HepG2 (cell line): ENCODE results near the gene NEDD4. TPM values are rescaled to one million over a fixed set of nuclear protein-coding genes. Genes with fewer than 3 reads are reported as not detected.

Experiments
- ATAC-seq: fragments of 200-7000 bp; cut with Tn5 transposase; 3 replicates; pipeline ENCODE4 v1.9.1; 2020; ENCODE audit warnings: mild to moderate bottlenecking, moderate library complexity
- BruUV-seq: library from RNA; stranded (reverse); fragments of 400-500 nt; replicated peaks from 2 replicates; lab custom pipeline; 2021; lab: Mats Ljungman, UMichigan
- CTCF ChIA-PET: fragments of 300-600 bp; formaldehyde crosslinking; extraction: SDS; loops from one replicate; lab custom pipeline; 2021; ENCODE audit warnings: low total read pairs, inconsistent platforms, low intra/inter-chr PET ratio; lab: Yijun Ruan, JAX
- POLR2A ChIA-PET: fragments of 350-600 bp; sonication (Branson Sonifier 250); formaldehyde crosslinking; loops from one replicate; lab custom pipeline; 2020; ENCODE audit warnings: antibody characterized with exemption, inconsistent platforms; lab: Yijun Ruan, JAX
- DNase-seq: peaks from one replicate; pipeline ENCODE4 v3.0.0-alpha.2; 2015; ENCODE audit warnings: low spot score
- FAIRE-seq: peaks from 3 replicates; lab custom pipeline; 2011; peaks lifted over from hg19 to GRCh38; lab: Jason Lieb, UNC
- H2AFZ ChIP-seq: one replicate; pipeline ENCODE4 v1.6.1; 2011; ENCODE audit warnings: low read length, inconsistent platforms
- H3K27ac ChIP-seq: fragments of 300-600 bp; 3 replicates; pipeline ENCODE4 v1.8.0; 2011; ENCODE audit warnings: mixed run types, mild to moderate bottlenecking, mixed read lengths, low read length, inconsistent platforms; ENCODE audit not compliant: insufficient read depth; ENCODE audit errors: extremely low read length
- H3K27me3 ChIP-seq, 2 experiments: fragments of 200-600 bp in 1 of 2; 2 replicates in 1 of 2; 3 replicates in 1 of 2; pipeline versions ENCODE4 v1.6.0 to v1.8.0; 2011; ENCODE audit warnings: low read length in 2 of 2, mild to moderate bottlenecking in 2 of 2, moderate library complexity in 2 of 2, inconsistent platforms in 1 of 2; ENCODE audit not compliant: insufficient read depth in 2 of 2, control insufficient read depth in 1 of 2
- H3K36me3 ChIP-seq, 2 experiments: fragments of 200-600 bp in 1 of 2; replicated peaks in 1 of 2; 2 replicates in 1 of 2; 3 replicates in 1 of 2; pipeline versions ENCODE4 v1.5.1 to v1.8.0; 2011; ENCODE audit warnings: low read length in 2 of 2, inconsistent platforms in 1 of 2; ENCODE audit not compliant: insufficient read depth in 2 of 2, control insufficient read depth in 1 of 2
- H3K4me1 ChIP-seq: 2 replicates; pipeline ENCODE4 v1.5.1; 2012; ENCODE audit warnings: low read length, inconsistent platforms; ENCODE audit not compliant: insufficient read depth
- H3K4me2 ChIP-seq: 2 replicates; pipeline ENCODE4 v1.6.0; 2011; ENCODE audit warnings: low read depth, low read length, inconsistent platforms
- H3K4me3 ChIP-seq, 3 experiments: fragments of 200-600 bp in 1 of 3; sonication (generic), shearing (Covaris generic) in 1 of 3; replicated peaks in 1 of 3; 2 replicates each; pipeline ENCODE4 v1.5.1; 2011 to 2016; ENCODE audit warnings: low read length in 3 of 3, inconsistent platforms in 2 of 3, low read depth in 2 of 3, mild to moderate bottlenecking in 2 of 3, control low read depth in 1 of 3, mixed read lengths in 1 of 3; ENCODE audit not compliant: insufficient read depth in 1 of 3
- H3K79me2 ChIP-seq: one replicate; pipeline ENCODE4 v1.6.1; 2011; ENCODE audit warnings: low read length, inconsistent platforms; ENCODE audit not compliant: insufficient read depth
- H3K9ac ChIP-seq: 2 replicates; pipeline ENCODE4 v1.6.0; 2011; ENCODE audit warnings: mild to moderate bottlenecking, low read depth, low read length, inconsistent platforms; ENCODE audit not compliant: insufficient read depth
- H3K9me3 ChIP-seq: 2 replicates; pipeline ENCODE4 v1.5.1; 2012; ENCODE audit warnings: mild to moderate bottlenecking, low read length
- H4K20me1 ChIP-seq: 2 replicates; pipeline ENCODE4 v1.6.0; 2011; ENCODE audit warnings: inconsistent platforms, mild to moderate bottlenecking, low read length, moderate library complexity; ENCODE audit not compliant: insufficient read depth
- CBX1 ChIP-seq: IDR thresholded peaks from one replicate; pipeline ENCODE4 v1.6.1; 2016; ENCODE audit warnings: antibody characterized with exemption, low read depth
- HINFP ChIP-seq: sonication (generic); formaldehyde crosslinking; IDR thresholded peaks from 2 replicates; pipeline ENCODE4 v1.4.0; 2020; ENCODE audit warnings: low read depth, mild to moderate bottlenecking, missing genetic modification reagents
- LBX2 ChIP-seq: sonication (generic); formaldehyde crosslinking; IDR thresholded peaks from 2 replicates; pipeline ENCODE4 v1.5.0; 2020; ENCODE audit warnings: missing genetic modification reagents, mild to moderate bottlenecking, borderline replicate concordance
- SRSF9 ChIP-seq: fragments of 200-400 bp; formaldehyde crosslinking; IDR thresholded peaks from 2 replicates; pipeline ENCODE4 v1.6.1; 2018; ENCODE audit warnings: borderline replicate concordance, mild to moderate bottlenecking, low read depth, low read length; ENCODE audit not compliant: insufficient read depth, poor library complexity, severe bottlenecking
- TOE1 ChIP-seq: sonication (generic); formaldehyde crosslinking; IDR thresholded peaks from 2 replicates; pipeline ENCODE4 v1.4.0; 2020; ENCODE audit warnings: mild to moderate bottlenecking, missing genetic modification reagents
- ZNF503 ChIP-seq: sonication (generic); formaldehyde crosslinking; IDR thresholded peaks from 2 replicates; pipeline ENCODE4 v1.4.0; 2020; ENCODE audit warnings: missing genetic modification reagents
- WGBS: methylation state at CpG from one replicate; pipeline ENCODE4 v1.1.6; 2017; ENCODE audit warnings: low lambda C conversion rate; 5-methylcytosine and 5-hydroxymethylcytosine counted together
- in situ Hi-C: cut with HindIII; loops from 2 replicates; pipeline ENCODE4 v1.10.0; 2017; ENCODE audit warnings: low pct_unique_long_range_greater_than_20kb; ENCODE audit not compliant: extremely low pct_ligation_motif_present
- intact Hi-C: fragments of 100-400 bp; cut with micrococcal nuclease; formaldehyde crosslinking; loops from one replicate; pipeline ENCODE4 v1.10.0; 2022; ENCODE audit not compliant: unreplicated experiment
- polyA plus RNA-seq, 8 experiments: library from polyadenylated mRNA; depleted of rRNA in 3 of 8; stranded (reverse) in 7 of 8; unstranded in 1 of 8; fragments of >200 nt; fragmentation: Illumina TruSeq in 4 of 8; extraction: Trizol in 4 of 8; gene quantifications; 2 replicates each; pipeline versions ENCODE4 v1.2.1 to v1.2.3, GENCODE V29; 2011 to 2016; ENCODE audit warnings: low read depth in 4 of 8, missing spikeins in 1 of 8, mixed read lengths in 1 of 8; ENCODE audit not compliant: insufficient read depth in 1 of 8
- total RNA-seq, 5 experiments: library from RNA; depleted of rRNA; stranded (reverse); fragments of >200 nt; fragmentation: Illumina TruSeq; extraction: Trizol; gene quantifications; 2 replicates each; pipeline ENCODE4 v1.2.3, GENCODE V29; 2016; ENCODE audit warnings: low read depth in 1 of 5

Gene NEDD4
- total and polyA plus RNA-seq, 2 of the 13 experiments (the other 11 are each of a cell fraction or from before 2014, with no cell fraction given), result 10.4 to 13.0 TPM

- Histone ChIP-seq H3K4me1 (peaks cover 7% of the 10 kb centered on the region; the same call in 1 of the 2 replicates), H3K4me3 (peak overlapping the region; percentile 28 to 43 (median 30); a peak in 3 of 6 replicates), H3K27me3 (peaks cover 0 to 9% of the 10 kb centered on the region in 2 experiments; a peak in 3 of 5 replicates), H3K27ac (no peak overlapping the region), H2AFZ (no peak overlapping the region), H4K20me1 (no peaks in the 10 kb centered on the region), H3K4me2 (peak overlapping the region; percentile 64), H3K79me2 (no peaks in the 10 kb centered on the region), H3K9me3 (no peaks in the 10 kb centered on the region), H3K9ac (no peak overlapping the region), H3K36me3 (no peaks in the 10 kb centered on the region)
- ATAC-seq, result peak; percentile 77
- ChIA-PET POLR2A (no interaction called here), CTCF (no interaction called here)
- DNase-seq, result no peak
- FAIRE-seq, result no peak
- 40% methylated on average over 8 of the region's 10 CpGs for WGBS
- TF ChIP-seq LBX2 (CRISPR knock-in tag), result no peak
- TF ChIP-seq HINFP (CRISPR knock-in tag), result no peak
- TF ChIP-seq SRSF9, result no peak
- TF ChIP-seq ZNF503 (CRISPR knock-in tag), result no peak
- no peak for TF ChIP-seq TOE1 (CRISPR knock-in tag)
- TF ChIP-seq CBX1, result no peak
- in situ Hi-C loops (no loop called here), intact Hi-C loops (no loop called here)
- no TSS peak for BruUV-seq
Measured at GRCh38 chr15:55819397-55820034, 173.9 kb downstream of the NEDD4 start.
